GM23338 (cell line): ENCODE data around the gene CPHXL.

Experiments used
- CREB1 ChIP-seq: fragments of 250-450 bp; sonication (Bioruptor Pico); IDR thresholded peaks from 2 replicates; pipeline ENCODE4 v1.5.0; 2020; ENCODE audit warnings: low read depth, mild to moderate bottlenecking, moderate library complexity
- EZH2 ChIP-seq: fragments of 200-600 bp; sonication (generic); IDR thresholded peaks from one replicate; pipeline ENCODE4 v1.8.0; 2017; ENCODE audit warnings: antibody characterized with exemption, mild to moderate bottlenecking, low read depth; ENCODE audit not compliant: unreplicated experiment
- EZH2phosphoT487 ChIP-seq: fragments of 200-600 bp; sonication (generic); IDR thresholded peaks from one replicate; pipeline ENCODE4 v1.8.1; 2018; ENCODE audit warnings: antibody characterized with exemption; ENCODE audit not compliant: unreplicated experiment
- POLR2AphosphoS5 ChIP-seq: IDR thresholded peaks from 2 replicates; pipeline ENCODE4 v1.6.1; 2016; ENCODE audit warnings: antibody characterized with exemption, low read depth
- TF ChIP-seq, protein P1 (sequence below), 2 experiments: fragments of 200-600 bp in 1 of 2; sonication (generic) in 1 of 2; conservative IDR thresholded peaks; 2 replicates each; pipeline versions ENCODE4 v1.5.1 to v1.6.1; 2016 to 2017; ENCODE audit warnings: antibody characterized with exemption in 2 of 2, low read depth in 2 of 2, mild to moderate bottlenecking in 2 of 2, moderate library complexity in 1 of 2
- TF ChIP-seq, protein P2 (sequence below): IDR thresholded peaks from one replicate; pipeline ENCODE4 v1.6.1; 2018; ENCODE audit warnings: antibody characterized with exemption; ENCODE audit not compliant: unreplicated experiment

DNA sequence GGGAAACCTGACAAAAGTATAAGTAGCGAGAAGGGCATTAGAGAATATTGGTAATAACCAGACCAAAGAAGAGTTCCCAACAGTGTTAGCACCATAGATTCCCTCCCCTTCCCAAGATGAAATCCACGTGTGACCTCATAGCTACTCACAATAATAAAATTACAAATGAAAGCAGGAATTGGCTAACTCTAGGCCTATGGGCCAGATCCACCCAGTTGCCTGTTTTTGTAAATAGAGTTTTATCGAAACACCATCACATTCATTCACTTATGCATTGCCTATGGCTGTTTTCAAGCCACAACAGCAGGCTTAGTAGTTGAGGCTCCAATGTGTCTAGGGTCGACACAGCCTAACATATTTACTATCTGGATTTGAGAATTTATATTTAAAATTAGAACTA, 7.8 kb downstream of the CPHXL start:
- TF ChIP-seq, protein P1, sequence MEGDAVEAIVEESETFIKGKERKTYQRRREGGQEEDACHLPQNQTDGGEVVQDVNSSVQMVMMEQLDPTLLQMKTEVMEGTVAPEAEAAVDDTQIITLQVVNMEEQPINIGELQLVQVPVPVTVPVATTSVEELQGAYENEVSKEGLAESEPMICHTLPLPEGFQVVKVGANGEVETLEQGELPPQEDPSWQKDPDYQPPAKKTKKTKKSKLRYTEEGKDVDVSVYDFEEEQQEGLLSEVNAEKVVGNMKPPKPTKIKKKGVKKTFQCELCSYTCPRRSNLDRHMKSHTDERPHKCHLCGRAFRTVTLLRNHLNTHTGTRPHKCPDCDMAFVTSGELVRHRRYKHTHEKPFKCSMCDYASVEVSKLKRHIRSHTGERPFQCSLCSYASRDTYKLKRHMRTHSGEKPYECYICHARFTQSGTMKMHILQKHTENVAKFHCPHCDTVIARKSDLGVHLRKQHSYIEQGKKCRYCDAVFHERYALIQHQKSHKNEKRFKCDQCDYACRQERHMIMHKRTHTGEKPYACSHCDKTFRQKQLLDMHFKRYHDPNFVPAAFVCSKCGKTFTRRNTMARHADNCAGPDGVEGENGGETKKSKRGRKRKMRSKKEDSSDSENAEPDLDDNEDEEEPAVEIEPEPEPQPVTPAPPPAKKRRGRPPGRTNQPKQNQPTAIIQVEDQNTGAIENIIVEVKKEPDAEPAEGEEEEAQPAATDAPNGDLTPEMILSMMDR (conservative IDR thresholded peaks at IDR 0.05; ENCODE audit: low read depth in 2 of 2) = no peak
- no peak for TF ChIP-seq EZH2
- TF ChIP-seq EZH2phosphoT487 = no peak
- TF ChIP-seq, protein P2, sequence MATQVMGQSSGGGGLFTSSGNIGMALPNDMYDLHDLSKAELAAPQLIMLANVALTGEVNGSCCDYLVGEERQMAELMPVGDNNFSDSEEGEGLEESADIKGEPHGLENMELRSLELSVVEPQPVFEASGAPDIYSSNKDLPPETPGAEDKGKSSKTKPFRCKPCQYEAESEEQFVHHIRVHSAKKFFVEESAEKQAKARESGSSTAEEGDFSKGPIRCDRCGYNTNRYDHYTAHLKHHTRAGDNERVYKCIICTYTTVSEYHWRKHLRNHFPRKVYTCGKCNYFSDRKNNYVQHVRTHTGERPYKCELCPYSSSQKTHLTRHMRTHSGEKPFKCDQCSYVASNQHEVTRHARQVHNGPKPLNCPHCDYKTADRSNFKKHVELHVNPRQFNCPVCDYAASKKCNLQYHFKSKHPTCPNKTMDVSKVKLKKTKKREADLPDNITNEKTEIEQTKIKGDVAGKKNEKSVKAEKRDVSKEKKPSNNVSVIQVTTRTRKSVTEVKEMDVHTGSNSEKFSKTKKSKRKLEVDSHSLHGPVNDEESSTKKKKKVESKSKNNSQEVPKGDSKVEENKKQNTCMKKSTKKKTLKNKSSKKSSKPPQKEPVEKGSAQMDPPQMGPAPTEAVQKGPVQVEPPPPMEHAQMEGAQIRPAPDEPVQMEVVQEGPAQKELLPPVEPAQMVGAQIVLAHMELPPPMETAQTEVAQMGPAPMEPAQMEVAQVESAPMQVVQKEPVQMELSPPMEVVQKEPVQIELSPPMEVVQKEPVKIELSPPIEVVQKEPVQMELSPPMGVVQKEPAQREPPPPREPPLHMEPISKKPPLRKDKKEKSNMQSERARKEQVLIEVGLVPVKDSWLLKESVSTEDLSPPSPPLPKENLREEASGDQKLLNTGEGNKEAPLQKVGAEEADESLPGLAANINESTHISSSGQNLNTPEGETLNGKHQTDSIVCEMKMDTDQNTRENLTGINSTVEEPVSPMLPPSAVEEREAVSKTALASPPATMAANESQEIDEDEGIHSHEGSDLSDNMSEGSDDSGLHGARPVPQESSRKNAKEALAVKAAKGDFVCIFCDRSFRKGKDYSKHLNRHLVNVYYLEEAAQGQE = no peak
- TF ChIP-seq POLR2AphosphoS5 = no peak
- TF ChIP-seq CREB1 = no peak
